ENCODE data around the gene PGAP6.

The PGAP6 gene

DNA sequence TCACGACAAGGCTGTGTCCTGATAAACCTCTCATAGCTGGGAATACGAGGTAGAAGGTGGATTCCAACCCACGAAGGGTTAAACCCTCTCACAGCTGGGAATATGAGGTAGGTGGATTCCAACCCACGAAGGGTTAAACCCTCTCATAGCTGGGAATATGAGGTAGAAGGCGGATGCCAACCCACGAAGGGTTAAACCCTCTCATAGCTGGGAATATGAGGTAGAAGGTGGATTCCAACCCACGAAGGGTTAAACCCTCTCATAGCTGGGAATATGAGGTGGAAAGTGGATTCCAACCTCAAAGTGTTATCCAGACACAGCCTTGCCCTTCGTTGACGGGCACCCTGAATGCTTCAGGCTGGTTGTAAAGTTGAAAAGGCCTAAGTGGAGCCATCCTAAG, 60.2 kb downstream of the PGAP6 start:
- intact Hi-C loops (cut with DNase I; ENCODE audit: low total_unique reads): no loop called here

More for the DNA sequence above, 60.2 kb downstream of the PGAP6 start:
- peaks cover 0 to 31% (median 15%) of the 10 kb centered on the region in 3 donors for H3K36me3 ChIP-seq
- no peaks in the 10 kb centered on the region for H3K27me3 ChIP-seq
- DNase-seq: no peak
- H3K9me3 ChIP-seq: no peaks in the 10 kb centered on the region
- H3K27ac ChIP-seq: no peak overlapping the region
- peaks cover 0 to 18% (median 4%) of the 10 kb centered on the region in 4 donors for H3K4me1 ChIP-seq
- no peak overlapping the region for H3K4me3 ChIP-seq
- TF ChIP-seq, protein P1, sequence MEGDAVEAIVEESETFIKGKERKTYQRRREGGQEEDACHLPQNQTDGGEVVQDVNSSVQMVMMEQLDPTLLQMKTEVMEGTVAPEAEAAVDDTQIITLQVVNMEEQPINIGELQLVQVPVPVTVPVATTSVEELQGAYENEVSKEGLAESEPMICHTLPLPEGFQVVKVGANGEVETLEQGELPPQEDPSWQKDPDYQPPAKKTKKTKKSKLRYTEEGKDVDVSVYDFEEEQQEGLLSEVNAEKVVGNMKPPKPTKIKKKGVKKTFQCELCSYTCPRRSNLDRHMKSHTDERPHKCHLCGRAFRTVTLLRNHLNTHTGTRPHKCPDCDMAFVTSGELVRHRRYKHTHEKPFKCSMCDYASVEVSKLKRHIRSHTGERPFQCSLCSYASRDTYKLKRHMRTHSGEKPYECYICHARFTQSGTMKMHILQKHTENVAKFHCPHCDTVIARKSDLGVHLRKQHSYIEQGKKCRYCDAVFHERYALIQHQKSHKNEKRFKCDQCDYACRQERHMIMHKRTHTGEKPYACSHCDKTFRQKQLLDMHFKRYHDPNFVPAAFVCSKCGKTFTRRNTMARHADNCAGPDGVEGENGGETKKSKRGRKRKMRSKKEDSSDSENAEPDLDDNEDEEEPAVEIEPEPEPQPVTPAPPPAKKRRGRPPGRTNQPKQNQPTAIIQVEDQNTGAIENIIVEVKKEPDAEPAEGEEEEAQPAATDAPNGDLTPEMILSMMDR (IDR thresholded peaks at IDR 0.05): no peak
